ENCODE measurements around the gene MCAT.
A peak's percentile ranks its signal among the peaks of the same experiment; 100 is the strongest.

Gene MCAT

DNA sequence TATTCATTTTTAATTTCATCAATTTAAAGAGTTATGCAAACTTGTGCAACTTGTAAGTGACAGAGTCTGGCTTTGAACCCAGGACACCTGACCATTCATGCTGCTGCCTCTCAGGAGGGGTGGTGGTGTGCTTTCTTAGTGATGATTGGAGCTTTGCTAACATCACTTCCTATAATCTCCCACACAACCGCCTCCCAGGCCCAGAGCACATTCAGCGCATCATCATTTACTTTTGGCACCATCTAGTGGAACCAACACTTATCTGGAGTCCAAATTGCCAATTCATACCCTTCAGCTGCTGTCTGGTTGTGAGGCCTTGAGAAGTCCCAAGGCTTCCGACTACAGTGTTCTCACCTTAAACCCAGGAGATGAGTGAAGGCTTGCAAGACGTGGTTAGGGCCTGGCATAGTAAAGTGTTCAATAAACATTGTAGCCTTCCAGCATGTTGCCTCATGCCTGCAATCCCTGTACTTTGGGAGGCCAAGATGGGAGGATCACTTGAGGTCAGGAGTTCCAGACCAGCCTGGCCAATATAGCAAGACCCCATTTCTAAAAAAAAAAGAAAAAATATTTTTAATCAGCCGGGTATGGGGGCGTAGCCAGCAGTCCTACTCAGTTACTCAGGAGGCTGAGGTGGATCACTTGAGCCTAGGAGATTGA, 52.9 kb downstream of the MCAT start:
- DNase-seq (ENCODE audit: low read depth), result no peak

DNA sequence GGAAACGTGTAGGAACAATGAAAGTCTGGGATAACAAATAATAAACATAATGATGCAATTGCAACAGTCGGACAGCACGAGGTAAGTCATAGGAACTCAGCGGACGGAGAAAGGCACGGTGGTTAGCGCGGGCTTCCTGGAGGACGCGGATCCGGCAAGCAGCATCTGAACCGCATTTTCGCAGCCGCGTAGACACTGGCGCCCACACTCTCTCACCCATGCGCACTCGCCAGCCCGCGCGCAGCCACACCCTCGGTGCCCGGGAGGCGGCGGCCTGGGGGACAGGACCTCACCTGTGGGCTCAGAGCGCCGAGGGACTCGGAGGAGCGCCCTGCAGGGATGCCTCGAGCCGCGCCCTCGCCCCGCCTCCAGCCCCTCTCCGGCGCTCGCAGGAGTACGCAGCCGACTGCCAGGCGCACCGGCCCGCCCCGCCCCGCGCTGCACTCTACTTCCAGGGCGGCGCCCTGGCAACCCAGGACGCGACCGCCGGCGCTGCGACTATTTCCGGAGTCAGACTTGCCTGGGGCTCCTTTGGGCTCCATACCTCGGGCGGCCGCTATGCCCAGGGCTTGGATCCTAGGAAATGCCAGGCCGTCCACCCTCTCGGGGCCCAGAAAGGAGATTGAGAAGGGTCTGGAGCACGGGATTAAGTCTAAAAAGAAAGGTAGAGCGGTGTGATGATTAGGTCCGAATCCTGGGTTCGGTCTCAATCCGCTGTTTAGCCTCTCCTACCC, 54.0 kb downstream of the MCAT start, which contains the start of gene TTLL1:
Gene TTLL1, minus strand, starts transcription at position 408 of the 734 bp plus-strand sequence. CDS start 13,805 bp downstream, outside the sequence.
- peak; percentile 77 for DNase-seq (ENCODE audit: low read depth)

DNA sequence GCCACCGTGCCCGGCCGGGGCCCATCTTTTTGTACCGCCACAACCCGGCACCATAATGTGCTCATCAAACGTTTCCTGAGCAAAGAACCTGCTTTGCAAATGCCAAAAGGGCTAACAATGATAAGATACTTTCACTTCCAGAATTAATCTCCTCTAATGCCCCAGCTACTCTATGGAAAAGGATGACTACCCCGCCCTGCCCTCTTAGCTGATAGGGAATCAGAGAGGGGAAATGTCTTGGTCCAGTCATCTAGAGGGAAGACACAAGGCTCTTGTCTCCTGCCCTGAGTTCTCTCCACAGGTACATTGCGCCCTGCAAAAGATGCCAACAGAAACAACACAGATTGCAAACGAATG, 54.6 kb downstream of the MCAT start:
- DNase-seq (ENCODE audit: low read depth), result no peak

DNA sequence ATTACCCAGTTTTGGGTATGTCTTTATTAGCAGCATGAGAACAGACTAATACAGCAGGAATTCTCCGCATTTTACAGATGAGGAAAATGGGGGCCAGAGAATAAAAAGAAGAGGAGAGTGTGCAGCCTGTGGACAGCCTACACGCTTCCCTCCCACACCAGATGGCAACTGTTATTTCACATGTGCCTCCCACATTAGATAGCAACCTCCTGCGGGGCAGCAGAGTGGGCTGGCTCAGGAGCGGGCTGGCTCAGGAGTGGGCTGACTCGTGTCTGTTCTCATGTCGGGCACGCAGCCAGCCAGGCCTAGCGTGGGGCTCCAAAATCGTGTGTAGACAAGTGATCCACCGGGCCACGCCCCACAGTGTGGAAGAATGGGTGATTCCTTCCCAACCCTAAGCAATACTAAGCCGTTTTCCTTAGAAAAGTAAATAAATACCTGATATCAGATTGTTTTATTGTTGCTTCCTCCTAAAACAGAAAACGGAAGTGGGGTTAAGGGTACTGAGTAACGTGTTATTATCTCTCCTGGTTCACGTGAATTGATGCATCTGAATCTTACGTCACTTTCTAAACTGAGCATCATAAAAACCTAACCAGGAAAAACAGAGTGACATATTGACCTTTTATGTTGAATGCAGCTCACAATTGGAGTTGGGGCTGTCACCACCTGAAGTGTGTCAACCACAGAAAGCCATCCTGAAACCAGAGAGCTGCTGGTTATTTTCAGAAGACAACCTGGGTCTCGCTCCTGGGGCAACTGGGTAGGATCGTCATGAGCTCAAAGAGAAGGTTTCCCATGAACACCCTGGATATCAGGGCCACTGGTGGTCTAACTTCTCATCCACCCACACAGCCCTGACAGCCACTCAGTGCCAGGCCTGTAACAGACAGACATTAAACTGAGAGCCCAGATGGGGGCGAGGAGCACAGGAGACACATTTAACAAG, 57.3 kb downstream of the MCAT start:
- DNase-seq (ENCODE audit: low read depth), result no peak
